Ishikawa (cell line): ENCODE results near the gene WHRN.

Experiments
- CEBPB ChIP-seq: IDR thresholded peaks from 2 replicates; pipeline ENCODE4 v1.6.1; 2012
- EGR1 ChIP-seq: IDR thresholded peaks from 2 replicates; pipeline ENCODE4 v1.6.1; 2012
- EP300 ChIP-seq: IDR thresholded peaks from 2 replicates; pipeline ENCODE4 v1.6.1; 2012; ENCODE audit warnings: borderline replicate concordance
- FOXM1 ChIP-seq: IDR thresholded peaks from 2 replicates; pipeline ENCODE4 v1.6.1; 2012; ENCODE audit warnings: low read depth, borderline replicate concordance
- NFIC ChIP-seq: IDR thresholded peaks from 2 replicates; pipeline ENCODE4 v1.6.1; 2012
- RAD21 ChIP-seq: IDR thresholded peaks from 2 replicates; pipeline ENCODE4 v1.6.1; 2012; ENCODE audit warnings: low read depth
- TAF1 ChIP-seq: IDR thresholded peaks from 2 replicates; pipeline ENCODE4 v1.6.1; 2012; ENCODE audit warnings: low read depth, mild to moderate bottlenecking
- TCF12 ChIP-seq: IDR thresholded peaks from 2 replicates; pipeline ENCODE4 v1.6.1; 2012; ENCODE audit warnings: low read depth
- TEAD4 ChIP-seq: IDR thresholded peaks from 2 replicates; pipeline ENCODE4 v1.6.1; 2012
- YY1 ChIP-seq: IDR thresholded peaks from 2 replicates; pipeline ENCODE4 v1.6.1; 2012; ENCODE audit warnings: low read depth
- ZBTB7A ChIP-seq: IDR thresholded peaks from 2 replicates; pipeline ENCODE4 v1.6.1; 2012; ENCODE audit warnings: low read depth
- TF ChIP-seq, protein P1 (sequence below): IDR thresholded peaks from 2 replicates; pipeline ENCODE4 v1.6.1; 2012
- TF ChIP-seq, protein P2 (sequence below): IDR thresholded peaks from 2 replicates; pipeline ENCODE4 v1.6.1; 2012
- TF ChIP-seq, protein P3 (sequence below): IDR thresholded peaks from 2 replicates; pipeline ENCODE4 v1.6.1; 2012; ENCODE audit warnings: low read depth, mild to moderate bottlenecking

DNA sequence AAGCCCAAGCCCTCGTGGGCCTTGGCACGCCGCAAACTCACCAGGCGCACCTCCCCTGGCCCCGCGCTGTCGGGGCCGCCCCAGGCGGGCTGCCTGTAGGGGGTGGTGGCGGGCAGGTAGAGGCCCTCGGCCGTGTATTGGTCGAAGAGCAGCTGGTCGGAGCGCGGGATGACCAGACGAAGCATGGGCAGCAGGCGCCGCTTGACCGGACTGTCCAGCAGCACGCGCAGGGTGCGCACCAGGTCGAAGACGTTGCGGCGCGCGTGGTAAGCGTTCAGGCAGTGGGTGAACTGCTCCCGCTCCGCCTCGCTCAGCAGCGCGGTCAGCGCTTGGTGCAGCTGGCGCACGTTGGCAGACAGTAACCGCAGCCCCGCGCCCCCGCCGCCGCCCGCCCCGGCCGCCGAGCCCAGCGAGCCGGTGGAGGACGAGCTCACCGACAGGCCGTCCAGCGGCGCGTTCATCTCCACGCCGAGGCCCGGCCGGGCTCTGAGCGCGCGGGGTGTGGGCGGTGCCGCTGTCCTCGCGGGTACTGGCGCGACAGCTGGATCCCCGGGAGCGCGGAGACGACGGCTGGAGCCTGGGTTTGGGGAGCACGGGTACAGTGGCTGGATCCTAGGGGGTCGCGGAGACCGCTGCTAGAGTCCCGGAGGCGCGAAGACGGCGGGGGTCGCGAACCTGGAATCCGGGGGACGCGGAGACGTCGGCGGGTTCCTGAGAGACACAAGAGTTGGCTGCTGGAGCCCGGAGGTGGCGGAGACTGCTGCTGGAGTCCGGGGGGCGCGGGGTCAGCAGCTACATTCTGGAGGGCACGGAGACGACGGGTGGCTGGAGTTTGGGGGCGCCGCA lies 709 bp downstream of the WHRN start:
- no peak for TF ChIP-seq TAF1
- TF ChIP-seq EP300: no peak
- TF ChIP-seq EGR1: no peak
- no peak for TF ChIP-seq YY1
- TF ChIP-seq ZBTB7A: no peak
- TF ChIP-seq CEBPB: no peak
- TF ChIP-seq RAD21: no peak
- TF ChIP-seq TCF12: no peak
- TF ChIP-seq, protein P1, sequence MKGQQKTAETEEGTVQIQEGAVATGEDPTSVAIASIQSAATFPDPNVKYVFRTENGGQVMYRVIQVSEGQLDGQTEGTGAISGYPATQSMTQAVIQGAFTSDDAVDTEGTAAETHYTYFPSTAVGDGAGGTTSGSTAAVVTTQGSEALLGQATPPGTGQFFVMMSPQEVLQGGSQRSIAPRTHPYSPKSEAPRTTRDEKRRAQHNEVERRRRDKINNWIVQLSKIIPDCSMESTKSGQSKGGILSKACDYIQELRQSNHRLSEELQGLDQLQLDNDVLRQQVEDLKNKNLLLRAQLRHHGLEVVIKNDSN: no peak
- TF ChIP-seq, protein P2, sequence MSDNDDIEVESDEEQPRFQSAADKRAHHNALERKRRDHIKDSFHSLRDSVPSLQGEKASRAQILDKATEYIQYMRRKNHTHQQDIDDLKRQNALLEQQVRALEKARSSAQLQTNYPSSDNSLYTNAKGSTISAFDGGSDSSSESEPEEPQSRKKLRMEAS: no peak
- TF ChIP-seq, protein P3, sequence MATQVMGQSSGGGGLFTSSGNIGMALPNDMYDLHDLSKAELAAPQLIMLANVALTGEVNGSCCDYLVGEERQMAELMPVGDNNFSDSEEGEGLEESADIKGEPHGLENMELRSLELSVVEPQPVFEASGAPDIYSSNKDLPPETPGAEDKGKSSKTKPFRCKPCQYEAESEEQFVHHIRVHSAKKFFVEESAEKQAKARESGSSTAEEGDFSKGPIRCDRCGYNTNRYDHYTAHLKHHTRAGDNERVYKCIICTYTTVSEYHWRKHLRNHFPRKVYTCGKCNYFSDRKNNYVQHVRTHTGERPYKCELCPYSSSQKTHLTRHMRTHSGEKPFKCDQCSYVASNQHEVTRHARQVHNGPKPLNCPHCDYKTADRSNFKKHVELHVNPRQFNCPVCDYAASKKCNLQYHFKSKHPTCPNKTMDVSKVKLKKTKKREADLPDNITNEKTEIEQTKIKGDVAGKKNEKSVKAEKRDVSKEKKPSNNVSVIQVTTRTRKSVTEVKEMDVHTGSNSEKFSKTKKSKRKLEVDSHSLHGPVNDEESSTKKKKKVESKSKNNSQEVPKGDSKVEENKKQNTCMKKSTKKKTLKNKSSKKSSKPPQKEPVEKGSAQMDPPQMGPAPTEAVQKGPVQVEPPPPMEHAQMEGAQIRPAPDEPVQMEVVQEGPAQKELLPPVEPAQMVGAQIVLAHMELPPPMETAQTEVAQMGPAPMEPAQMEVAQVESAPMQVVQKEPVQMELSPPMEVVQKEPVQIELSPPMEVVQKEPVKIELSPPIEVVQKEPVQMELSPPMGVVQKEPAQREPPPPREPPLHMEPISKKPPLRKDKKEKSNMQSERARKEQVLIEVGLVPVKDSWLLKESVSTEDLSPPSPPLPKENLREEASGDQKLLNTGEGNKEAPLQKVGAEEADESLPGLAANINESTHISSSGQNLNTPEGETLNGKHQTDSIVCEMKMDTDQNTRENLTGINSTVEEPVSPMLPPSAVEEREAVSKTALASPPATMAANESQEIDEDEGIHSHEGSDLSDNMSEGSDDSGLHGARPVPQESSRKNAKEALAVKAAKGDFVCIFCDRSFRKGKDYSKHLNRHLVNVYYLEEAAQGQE: no peak
- TF ChIP-seq NFIC: no peak
- TF ChIP-seq FOXM1: no peak
- TF ChIP-seq TEAD4: no peak
